ENCODE measurements around the gene PTPN11. TPM values are rescaled to one million over a fixed set of nuclear protein-coding genes. Genes with fewer than 3 reads are reported as not detected.

Gene PTPN11
- total RNA-seq, 4 donors from 2014 or later, result 29.0 to 82.0 (median 57.5) TPM

GRCh38 chr12:112466835-112467234, 48.1 kb downstream of the PTPN11 start:
- no peak for DNase-seq
- 93 to 100% methylated on average over 3 of the region's 3 CpGs for WGBS, 2 donors
- no peaks in the 10 kb centered on the region for H3K27me3 ChIP-seq
- TF ChIP-seq POLR2A (IDR thresholded peaks at IDR 0.05), result no peak
- TF ChIP-seq CTCF (IDR thresholded peaks at IDR 0.05), result no peak
- no peak overlapping the region for H3K27ac ChIP-seq
- H3K4me1 ChIP-seq, result no peaks in the 10 kb centered on the region
- H3K36me3 ChIP-seq, result peaks cover 0 to 59% (median 0%) of the 10 kb centered on the region in 3 donors
- H3K4me3 ChIP-seq, result no peak overlapping the region
- intact Hi-C loops (cut with DNase I), result no loop called here
- H3K9me3 ChIP-seq, result no peaks in the 10 kb centered on the region

GRCh38 chr12:112468046-112468445, 49.3 kb downstream of the PTPN11 start:
- H3K4me3 ChIP-seq, result no peak overlapping the region
- WGBS, 2 donors, result 75 to 78% methylated on average over 2 to 3 of the region's 3 CpGs
- no peaks in the 10 kb centered on the region for H3K4me1 ChIP-seq
- H3K36me3 ChIP-seq, result peaks cover 0 to 66% (median 0%) of the 10 kb centered on the region in 3 donors
- H3K27me3 ChIP-seq, result no peaks in the 10 kb centered on the region
- no peak overlapping the region for H3K27ac ChIP-seq
- H3K9me3 ChIP-seq, result no peaks in the 10 kb centered on the region
- intact Hi-C loops (cut with DNase I), result no loop called here
- no peak for DNase-seq
- TF ChIP-seq POLR2A (IDR thresholded peaks at IDR 0.05) (no peak), CTCF (IDR thresholded peaks at IDR 0.05) (no peak)

GRCh38 chr12:112473056-112473455, 54.3 kb downstream of the PTPN11 start:
- H3K27me3 ChIP-seq, result no peaks in the 10 kb centered on the region
- H3K36me3 ChIP-seq, result peaks cover 4 to 82% (median 8%) of the 10 kb centered on the region in 3 donors
- WGBS, 2 donors, result 80 to 81% methylated on average over 4 of the region's 4 CpGs
- H3K9me3 ChIP-seq, result no peaks in the 10 kb centered on the region
- TF ChIP-seq POLR2A (IDR thresholded peaks at IDR 0.05) (no peak), CTCF (IDR thresholded peaks at IDR 0.05) (peak in 1 of 6 experiments; percentile 17)
- no peak overlapping the region for H3K4me3 ChIP-seq
- no peak for DNase-seq
- no peak overlapping the region for H3K27ac ChIP-seq
- intact Hi-C loops (cut with DNase I), result no loop called here
- H3K4me1 ChIP-seq, result no peaks in the 10 kb centered on the region

GRCh38 chr12:112479413-112479812, 60.7 kb downstream of the PTPN11 start:
- Histone ChIP-seq H3K4me3 (no peak overlapping the region), H3K36me3 (peaks cover 7 to 100% (median 33%) of the 10 kb centered on the region in 3 donors), H3K4me1 (no peaks in the 10 kb centered on the region), H3K9me3 (no peaks in the 10 kb centered on the region), H3K27ac (no peak overlapping the region), H3K27me3 (no peaks in the 10 kb centered on the region)
- intact Hi-C loops (cut with DNase I), result no loop called here
- TF ChIP-seq POLR2A (IDR thresholded peaks at IDR 0.05), result no peak
- no peak for TF ChIP-seq CTCF (IDR thresholded peaks at IDR 0.05)
- 86 to 87% methylated on average over 1 of the region's 1 CpG for WGBS, 2 donors
- no peak for DNase-seq

GRCh38 chr12:112480931-112481330, 62.2 kb downstream of the PTPN11 start:
- WGBS, 2 donors, result 93 to 95% methylated on average over 4 of the region's 4 CpGs
- Histone ChIP-seq H3K27me3 (no peaks in the 10 kb centered on the region), H3K4me1 (no peaks in the 10 kb centered on the region), H3K4me3 (no peak overlapping the region), H3K9me3 (no peaks in the 10 kb centered on the region), H3K27ac (no peak overlapping the region), H3K36me3 (peaks cover 5 to 100% (median 30%) of the 10 kb centered on the region in 3 donors)
- intact Hi-C loops (cut with DNase I), result no loop called here
- TF ChIP-seq POLR2A (IDR thresholded peaks at IDR 0.05), result no peak
- no peak for TF ChIP-seq CTCF (IDR thresholded peaks at IDR 0.05)
- DNase-seq, result no peak

Data from esophagus squamous epithelium (tissue), 5 donors.